Left cardiac atrium (tissue), 4 donors: ENCODE measurements around the gene LRIG1. TPM values are rescaled to one million over a fixed set of nuclear protein-coding genes. Genes with fewer than 3 reads are reported as not detected.
A peak's percentile ranks its signal among the peaks of the same experiment; 100 is the strongest.

Experiments
- ATAC-seq, 2 donors: fragments of 200-7000 bp; cut with Tn5 transposase; one replicate each; pipeline ENCODE4 v1.9.1; 2020; ENCODE audit warnings: mild to moderate bottlenecking in 2 of 2, moderate library complexity in 2 of 2
- DNase-seq: peaks from one replicate; pipeline ENCODE4 v3.0.0-alpha.2; 2020
- intact Hi-C, 2 donors: fragments of 100-400 bp; cut with DNase I; formaldehyde crosslinking; loops; one replicate each; pipeline versions ENCODE4 v1.14.1 to v1.15.1; 2022 to 2023
- total RNA-seq, 2 donors: library from RNA; stranded (reverse); fragmentation: NEBNext Ultra II Directional; extraction: Animal tissue kit (Norgen Biotek cat#: 25700); gene quantifications; one replicate each; pipeline ENCODE4 v1.2.1, GENCODE V29; 2021
- donor health status: DM: no; HTN: yes; CAD: no.
- donor health status: DM: no; HTN: yes; CAD: no; lungs with severe emphysema.
- donor health status: DM: yes; HTN: yes; CAD: no.
- donor health status: Dilated cardiomyopathy.

LRIG1 gene
- total RNA-seq, 2 donors from 2014 or later, result 88.8 to 115 TPM

GRCh38 chr3:66493458-66494099 is 7.2 kb downstream of the LRIG1 start:
- intact Hi-C loops, result no loop called here
- DNase-seq, result no peak
- no peak for ATAC-seq

GRCh38 chr3:66492672-66493071 is 8.2 kb downstream of the LRIG1 start:
- intact Hi-C loops, result no loop called here
- ATAC-seq (peak in 1 of 2 donors; percentile 16), DNase-seq (no peak)

GRCh38 chr3:66492071-66492470 is 8.8 kb downstream of the LRIG1 start:
- intact Hi-C loops, result no loop called here
- ATAC-seq (no peak), DNase-seq (no peak)

- ATAC-seq (no peak), DNase-seq (no peak)
- intact Hi-C loops, result no loop called here
Observed at GRCh38 chr3:66490984-66491383, 9.8 kb downstream of the LRIG1 start.

- DNase-seq (no peak), ATAC-seq (no peak)
- intact Hi-C loops, result no loop called here
Observed at GRCh38 chr3:66490214-66490613, 10.6 kb downstream of the LRIG1 start.

GRCh38 chr3:66489581-66489980 is 11.2 kb downstream of the LRIG1 start:
- DNase-seq (no peak), ATAC-seq (no peak)
- intact Hi-C loops, result no loop called here

- intact Hi-C loops, result no loop called here
Observed at GRCh38 chr3:66489115-66489514, 11.7 kb downstream of the LRIG1 start.

GRCh38 chr3:66488492-66488891 is 12.3 kb downstream of the LRIG1 start:
- ATAC-seq (no peak), DNase-seq (no peak)
- intact Hi-C loops, result no loop called here

More at GRCh38 chr3:66489115-66489514, 11.7 kb downstream of the LRIG1 start:
- DNase-seq (no peak), ATAC-seq (no peak)

- intact Hi-C loops, result no loop called here
- DNase-seq (no peak), ATAC-seq (no peak)
Observed at GRCh38 chr3:66487465-66487864, 13.4 kb downstream of the LRIG1 start.

GRCh38 chr3:66486646-66487045 is 14.2 kb downstream of the LRIG1 start:
- ATAC-seq (no peak), DNase-seq (no peak)
- intact Hi-C loops, result no loop called here

GRCh38 chr3:66486202-66486601 is 14.6 kb downstream of the LRIG1 start:
- intact Hi-C loops, result no loop called here
- ATAC-seq (no peak), DNase-seq (no peak)

GRCh38 chr3:66485291-66485968 is 15.4 kb downstream of the LRIG1 start:
- ATAC-seq, result peak; percentile 46 to 53
- DNase-seq, result no peak
- intact Hi-C loops, result no loop called here

- DNase-seq (no peak), ATAC-seq (no peak)
- intact Hi-C loops, result loop anchor here in 1 of 2 donors (5.0 kb wide), 1 partner anchor 67 kb away; no protein-coding TSS in a partner anchor
Observed at GRCh38 chr3:66484106-66484844, 16.5 kb downstream of the LRIG1 start.

GRCh38 chr3:66483409-66483906 is 17.4 kb downstream of the LRIG1 start:
- DNase-seq, result peak; percentile 36
- intact Hi-C loops, result loop anchor here in 1 of 2 donors (5.0 kb wide), 1 partner anchor 66 kb away; no protein-coding TSS in a partner anchor
- ATAC-seq, result peak; percentile 65 to 76

GRCh38 chr3:66483006-66483405 is 17.8 kb downstream of the LRIG1 start:
- peak; percentile 87 to 89 for ATAC-seq
- intact Hi-C loops, result loop anchor here in 1 of 2 donors (5.0 kb wide), 1 partner anchor 66 kb away; no protein-coding TSS in a partner anchor

GRCh38 chr3:66482018-66482404 is 18.8 kb downstream of the LRIG1 start:
- intact Hi-C loops, result loop anchor here in 1 of 2 donors (5.0 kb wide), 1 partner anchor 65 kb away; no protein-coding TSS in a partner anchor
- DNase-seq (no peak), ATAC-seq (no peak)

More at GRCh38 chr3:66483006-66483405, 17.8 kb downstream of the LRIG1 start:
- DNase-seq, result peak; percentile 81

- intact Hi-C loops, result loop anchor here in 1 of 2 donors (5.0 kb wide), 1 partner anchor 64 kb away; no protein-coding TSS in a partner anchor
- ATAC-seq (no peak), DNase-seq (no peak)
Observed at GRCh38 chr3:66481071-66482017, 19.5 kb downstream of the LRIG1 start.

- intact Hi-C loops, result loop anchor here in 1 of 2 donors (5.0 kb wide), 1 partner anchor 63 kb away; no protein-coding TSS in a partner anchor
- DNase-seq (no peak), ATAC-seq (no peak)
Observed at GRCh38 chr3:66480666-66481065, 20.2 kb downstream of the LRIG1 start.
